GM12878 (cell line): ENCODE data around the gene BRSK2. TPM values are rescaled to one million over a fixed set of nuclear protein-coding genes. Genes with fewer than 3 reads are reported as not detected.

Source experiments
- ATAC-seq: fragments of 200-7000 bp; cut with Tn5 transposase; 3 replicates; pipeline ENCODE4 v1.9.1; 2020; ENCODE audit warnings: mild to moderate bottlenecking, moderate library complexity
- BruUV-seq: library from RNA; stranded (reverse); fragments of 400-500 nt; replicated peaks from 2 replicates; lab custom pipeline; 2021; lab: Mats Ljungman, UMichigan
- CTCF ChIA-PET: fragments of 300-600 bp; sonication (Branson Sonifier 250); formaldehyde crosslinking; extraction: SDS; loops from one replicate; lab custom pipeline; 2021; ENCODE audit warnings: inconsistent platforms; lab: Yijun Ruan, JAX
- POLR2A ChIA-PET: fragments of 350-600 bp; formaldehyde crosslinking; extraction: SDS; loops from one replicate; lab custom pipeline; 2021; ENCODE audit warnings: inconsistent platforms; lab: Charles Lee
- RAD21 ChIA-PET: fragments of 300-600 bp; sonication (Branson Sonifier 250); formaldehyde crosslinking; loops from one replicate; lab custom pipeline; 2023; ENCODE audit warnings: antibody characterized with exemption; ENCODE audit not compliant: unreplicated experiment; lab: Charles Lee
- SMC1A ChIA-PET: fragments of 300-600 bp; sonication (Branson Sonifier 250); formaldehyde crosslinking; loops from one replicate; lab custom pipeline; 2023; ENCODE audit not compliant: unreplicated experiment, uncharacterized antibody; lab: Charles Lee
- DNase-seq: peaks from one replicate; pipeline ENCODE4 v3.0.0-alpha.2; 2011; ENCODE audit warnings: low read depth, low spot score
- FAIRE-seq: peaks from 3 replicates; lab custom pipeline; 2011; peaks lifted over from hg19 to GRCh38; lab: Jason Lieb, UNC
- H2AFZ ChIP-seq: 2 replicates; pipeline ENCODE4 v1.6.0; 2011; ENCODE audit warnings: low read depth, low read length, control low read depth; ENCODE audit not compliant: control insufficient read depth
- H3K27ac ChIP-seq: 2 replicates; pipeline ENCODE4 v1.5.1; 2011; ENCODE audit warnings: control low read depth; ENCODE audit not compliant: control insufficient read depth, insufficient read depth
- H3K27me3 ChIP-seq, 2 experiments: replicated peaks in 1 of 2; 2 replicates each; pipeline versions ENCODE4 v1.6.0 to v1.6.1; 2011; ENCODE audit warnings: low read length in 1 of 2; ENCODE audit not compliant: control insufficient read depth in 2 of 2, insufficient read depth in 2 of 2
- H3K36me3 ChIP-seq, 2 experiments: 2 replicates each; pipeline ENCODE4 v1.5.1; 2011; ENCODE audit warnings: low read length in 1 of 2; ENCODE audit not compliant: control insufficient read depth in 2 of 2, insufficient read depth in 2 of 2
- H3K4me1 ChIP-seq: 2 replicates; pipeline ENCODE4 v1.6.1; 2011; ENCODE audit warnings: mild to moderate bottlenecking, low read length, moderate library complexity, mixed read lengths; ENCODE audit not compliant: control insufficient read depth, insufficient read depth
- H3K4me2 ChIP-seq: 2 replicates; pipeline ENCODE4 v1.6.0; 2011; ENCODE audit warnings: control low read depth; ENCODE audit not compliant: control insufficient read depth, insufficient read depth
- H3K4me3 ChIP-seq: fragments of 200-600 bp; sonication (generic); 2 replicates; pipeline ENCODE4 v1.5.1; 2016
- H3K79me2 ChIP-seq: 2 replicates; pipeline ENCODE4 v1.6.0; 2011; ENCODE audit warnings: low read length; ENCODE audit not compliant: control insufficient read depth, insufficient read depth
- H3K9ac ChIP-seq: 2 replicates; pipeline ENCODE4 v1.8.0; 2011; ENCODE audit warnings: low read length, control low read depth, mixed read lengths; ENCODE audit not compliant: control insufficient read depth, insufficient read depth
- H3K9me3 ChIP-seq: replicated peaks from 3 replicates; pipeline ENCODE4 v1.5.1; 2011; ENCODE audit warnings: mild to moderate bottlenecking, low read length; ENCODE audit not compliant: control insufficient read depth, insufficient read depth
- H4K20me1 ChIP-seq: 2 replicates; pipeline ENCODE4 v1.6.0; 2011; ENCODE audit not compliant: control insufficient read depth, insufficient read depth
- ATF7 ChIP-seq: fragments of 450-650 bp; IDR thresholded peaks from 2 replicates; pipeline ENCODE4 v1.6.1; 2016; ENCODE audit warnings: low read depth, mild to moderate bottlenecking
- CBX3 ChIP-seq: fragments of 200-600 bp; sonication (generic); IDR thresholded peaks from 2 replicates; pipeline ENCODE4 v1.6.1; 2016; ENCODE audit warnings: low read depth, borderline replicate concordance
- CEBPB ChIP-seq, 2 experiments: fragments of 150-350 bp in 1 of 2; IDR thresholded peaks; 2 replicates each; pipeline ENCODE4 v1.6.1; 2012 to 2014; ENCODE audit warnings: low read depth in 2 of 2, low read length in 2 of 2, borderline replicate concordance in 1 of 2, inconsistent platforms in 1 of 2
- EED ChIP-seq: sonication (generic); IDR thresholded peaks from 2 replicates; pipeline ENCODE4 v1.6.1; 2016; ENCODE audit warnings: antibody characterized with exemption, low read depth
- KAT2A ChIP-seq: conservative IDR thresholded peaks from 2 replicates; pipeline ENCODE4 v1.6.1; 2011; ENCODE audit warnings: low read depth, low read length; ENCODE audit not compliant: control insufficient read depth
- POLR2AphosphoS2 ChIP-seq: IDR thresholded peaks from 2 replicates; pipeline ENCODE4 v1.6.1; 2011; ENCODE audit warnings: low read depth, mild to moderate bottlenecking, low read length, improper control_type of control experiment, moderate library complexity
- RB1 ChIP-seq: fragments of 450-650 bp; formaldehyde crosslinking; IDR thresholded peaks from 2 replicates; pipeline ENCODE4 v1.6.1; 2017; ENCODE audit warnings: mild to moderate bottlenecking, borderline replicate concordance
- RELB ChIP-seq: fragments of 450-650 bp; IDR thresholded peaks from 2 replicates; pipeline ENCODE4 v1.6.1; 2017; ENCODE audit warnings: low read depth, mild to moderate bottlenecking, moderate library complexity
- TARDBP ChIP-seq: IDR thresholded peaks from 2 replicates; pipeline ENCODE4 v1.6.1; 2016; ENCODE audit warnings: borderline replicate concordance
- ZBTB33 ChIP-seq: fragments of 450-650 bp; IDR thresholded peaks from 2 replicates; pipeline ENCODE4 v1.6.1; 2017; ENCODE audit warnings: mild to moderate bottlenecking
- ZNF207 ChIP-seq: fragments of 450-650 bp; IDR thresholded peaks from 2 replicates; pipeline ENCODE4 v1.6.1; 2014; ENCODE audit warnings: antibody characterized with exemption, mild to moderate bottlenecking, borderline replicate concordance
- WGBS: methylation state at CpG from one replicate; pipeline ENCODE4 v1.1.6; 2016; ENCODE audit warnings: low lambda C conversion rate; ENCODE audit not compliant: insufficient replicate concordance, insufficient coverage; ENCODE audit errors: missing lambda C conversion rate; 5-methylcytosine and 5-hydroxymethylcytosine counted together
- in situ Hi-C: fragments of 300-500 bp; cut with MboI; formaldehyde crosslinking; loops from 9 replicates; pipeline ENCODE4 v1.14.3; 2018; ENCODE audit warnings: mixed read lengths
- intact Hi-C: fragments of 100-400 bp; cut with micrococcal nuclease; formaldehyde crosslinking; loops from one replicate; pipeline ENCODE4 v1.14.2; 2022; ENCODE audit not compliant: unreplicated experiment
- polyA plus RNA-seq, 11 experiments: library from polyadenylated mRNA; depleted of rRNA in 4 of 11; unstranded in 6 of 11; stranded (reverse) in 5 of 11; fragments of >200 nt; fragmentation: Nextera tagmentation in 4 of 11; fragmentation: Illumina TruSeq in 1 of 11; extraction: Ambion mirVana in 4 of 11; extraction: Trizol in 1 of 11; gene quantifications; 1 replicate in 1 of 11; 2 replicates in 10 of 11; pipeline versions ENCODE4 v1.2.1 to v1.2.3, GENCODE V29; 2011 to 2016; ENCODE audit warnings: inconsistent platforms in 2 of 11, missing spikeins in 2 of 11, low read depth in 1 of 11
- total RNA-seq, 4 experiments: library from RNA; depleted of rRNA in 3 of 4; stranded (reverse); fragments of >200 nt in 3 of 4; fragmentation: Illumina TruSeq in 1 of 4; extraction: Trizol in 1 of 4; gene quantifications; 2 replicates each; pipeline versions ENCODE4 v1.2.1 to v1.2.3, GENCODE V29; 2013 to 2021

The BRSK2 gene
- total and polyA plus RNA-seq, 10 of the 15 experiments (the other 5 are each of a cell fraction or from before 2014, with no cell fraction given): 0.13 TPM; not detected in 9

- TF ChIP-seq RELB (no peak), ZNF207 (no peak)
- no peak for FAIRE-seq
- POLR2A ChIA-PET: no interaction called here
These were observed 81.2 kb downstream of the BRSK2 start for GRCh38 chr11:1470681-1471611.

GRCh38 chr11:1471736-1472135, 82.0 kb downstream of the BRSK2 start:
- 80% methylated on average over 9 of the region's 9 CpGs for WGBS
- Histone ChIP-seq H2AFZ (no peak overlapping the region), H3K4me2 (no peak overlapping the region), H3K79me2 (no peaks in the 10 kb centered on the region), H3K9me3 (no peaks in the 10 kb centered on the region), H3K9ac (no peak overlapping the region), H3K4me3 (no peak overlapping the region), H3K4me1 (no peaks in the 10 kb centered on the region), H4K20me1 (no peaks in the 10 kb centered on the region), H3K27me3 (no peaks in the 10 kb centered on the region), H3K36me3 (peaks cover 0 to 3% of the 10 kb centered on the region in 2 experiments; a peak in 2 of 4 replicates), H3K27ac (no peak overlapping the region)
- ChIA-PET CTCF (no interaction called here), RAD21 (no interaction called here), POLR2A (no interaction called here), SMC1A (no interaction called here)
- no peak for FAIRE-seq
- intact Hi-C loops (no loop called here), in situ Hi-C loops (no loop called here)
- no peak for DNase-seq
- ATAC-seq: no peak
- BruUV-seq: no TSS peak
- TF ChIP-seq CBX3 (no peak), ATF7 (no peak), RB1 (no peak), EED (no peak), CEBPB (IDR thresholded peaks at IDR 0.05; ENCODE audit: borderline replicate concordance in 1 of 2, low read depth in 2 of 2, low read length in 2 of 2) (no peak), TARDBP (no peak), ZBTB33 (no peak), POLR2AphosphoS2 (no peak), KAT2A (no peak)

More at GRCh38 chr11:1470681-1471611, 81.2 kb downstream of the BRSK2 start:
- ChIA-PET CTCF (no interaction called here), SMC1A (no interaction called here), RAD21 (no interaction called here)
- no peaks in the 10 kb centered on the region for H4K20me1 ChIP-seq
- no peaks in the 10 kb centered on the region for H3K27me3 ChIP-seq
- no peaks in the 10 kb centered on the region for H3K9me3 ChIP-seq
- intact Hi-C loops: no loop called here
- H3K79me2 ChIP-seq: no peaks in the 10 kb centered on the region
- H3K4me2 ChIP-seq: no peak overlapping the region
- WGBS: 97% methylated on average over 36 of the region's 40 CpGs
- peaks cover 0 to 3% of the 10 kb centered on the region in 2 experiments; a peak in 2 of 4 replicates for H3K36me3 ChIP-seq
- DNase-seq: no peak
- no peak overlapping the region for H3K4me3 ChIP-seq
- H3K9ac ChIP-seq: no peak overlapping the region
- ATAC-seq: no peak
- no peaks in the 10 kb centered on the region for H3K4me1 ChIP-seq
- H3K27ac ChIP-seq: no peak overlapping the region
- in situ Hi-C loops: no loop called here
- BruUV-seq: no TSS peak
- H2AFZ ChIP-seq: no peak overlapping the region
